SK-N-SH (cell line): ENCODE data around the gene FLT3LG. TPM values are rescaled to one million over a fixed set of nuclear protein-coding genes. Genes with fewer than 3 reads are reported as not detected.
A peak's percentile ranks its signal among the peaks of the same experiment; 100 is the strongest.

Experiments used
- CTCF ChIA-PET: fragments of 300-600, 350-600 bp; formaldehyde crosslinking; extraction: SDS; loops from one replicate; lab custom pipeline; 2021; lab: Yijun Ruan, JAX
- POLR2A ChIA-PET: fragments of 350-600 bp; sonication (Branson Sonifier 250); formaldehyde crosslinking; extraction: SDS; loops from one replicate; lab custom pipeline; 2020; ENCODE audit warnings: antibody characterized with exemption, inconsistent platforms; lab: Yijun Ruan, JAX
- DNase-seq: peaks from one replicate; pipeline ENCODE4 v3.0.0; 2012
- H2AFZ ChIP-seq: fragments of 200-600 bp; sonication (generic); 2 replicates; pipeline ENCODE4 v1.8.1; 2016; ENCODE audit warnings: antibody characterized with exemption, mild to moderate bottlenecking, low read depth
- H3F3A ChIP-seq: fragments of 200-600 bp; sonication (generic); replicated peaks from 2 replicates; pipeline ENCODE3; 2016; ENCODE audit warnings: antibody characterized with exemption, mild to moderate bottlenecking; ENCODE audit not compliant: insufficient read depth
- H3K27ac ChIP-seq, 2 experiments: fragments of 200-500 bp in 1 of 2; fragments of 200-600 bp in 1 of 2; sonication (Bioruptor generic) in 1 of 2; sonication (generic), shearing (Covaris generic) in 1 of 2; 2 replicates each; pipeline versions ENCODE4 v1.5.1 to v1.6.1; 2014 to 2016; ENCODE audit warnings: low read depth in 2 of 2, inconsistent platforms in 1 of 2, low read length in 1 of 2, mild to moderate bottlenecking in 1 of 2, mixed read lengths in 1 of 2
- H3K27me3 ChIP-seq: fragments of 200-600 bp; sonication (generic), shearing (Covaris generic); 2 replicates; pipeline ENCODE4 v1.6.1; 2016; ENCODE audit warnings: mixed run types; ENCODE audit not compliant: insufficient read depth
- H3K36me3 ChIP-seq, 2 experiments: fragments of 200-500 bp in 1 of 2; fragments of 200-600 bp in 1 of 2; sonication (Bioruptor generic) in 1 of 2; sonication (generic) in 1 of 2; replicated peaks in 1 of 2; 2 replicates each; pipeline versions ENCODE3 to v1.5.1; 2014 to 2016; ENCODE audit warnings: low read length in 1 of 2, mild to moderate bottlenecking in 1 of 2; ENCODE audit not compliant: insufficient read depth in 2 of 2, control insufficient read depth in 1 of 2
- H3K4me1 ChIP-seq, 2 experiments: fragments of 200-500 bp in 1 of 2; fragments of 200-600 bp in 1 of 2; sonication (Bioruptor generic) in 1 of 2; sonication (generic), shearing (Covaris generic) in 1 of 2; 2 replicates each; pipeline versions ENCODE4 v1.5.1 to v1.6.1; 2014 to 2016; ENCODE audit warnings: low read depth in 1 of 2, low read length in 1 of 2, mixed run types in 1 of 2; ENCODE audit not compliant: insufficient read depth in 2 of 2, control insufficient read depth in 1 of 2
- H3K4me2 ChIP-seq: fragments of 200-600 bp; sonication (generic), shearing (Covaris generic); 2 replicates; pipeline ENCODE4 v1.6.1; 2017; ENCODE audit warnings: mixed run types
- H3K4me3 ChIP-seq, 2 experiments: fragments of 200-500 bp in 1 of 2; fragments of 200-600 bp in 1 of 2; sonication (Bioruptor generic) in 1 of 2; sonication (generic), shearing (Covaris generic) in 1 of 2; 2 replicates each; pipeline versions ENCODE4 v1.5.1 to v1.8.1; 2014 to 2016; ENCODE audit warnings: low read depth in 2 of 2, inconsistent platforms in 1 of 2, low read length in 1 of 2, mild to moderate bottlenecking in 1 of 2, mixed read lengths in 1 of 2, moderate library complexity in 1 of 2
- H3K79me2 ChIP-seq: fragments of 200-600 bp; sonication (generic); 2 replicates; pipeline ENCODE4 v1.8.1; 2017; ENCODE audit warnings: mild to moderate bottlenecking; ENCODE audit not compliant: insufficient read depth
- H3K9ac ChIP-seq: fragments of 200-600 bp; sonication (generic); 2 replicates; pipeline ENCODE4 v1.6.1; 2017; ENCODE audit warnings: mixed run types
- H3K9me2 ChIP-seq: fragments of 200-600 bp; sonication (generic); 2 replicates; pipeline ENCODE4 v1.6.1; 2017; ENCODE audit warnings: mixed run types
- H3K9me3 ChIP-seq: fragments of 200-600 bp; sonication (generic); 2 replicates; pipeline ENCODE4 v1.6.1; 2017; ENCODE audit warnings: mixed run types, mild to moderate bottlenecking, moderate library complexity
- H4K20me1 ChIP-seq: fragments of 200-600 bp; sonication (generic); 2 replicates; pipeline ENCODE4 v1.6.1; 2017; ENCODE audit warnings: mild to moderate bottlenecking, mixed run types; ENCODE audit not compliant: insufficient read depth
- EZH2phosphoT487 ChIP-seq: fragments of 200-600 bp; sonication (generic); IDR thresholded peaks from 2 replicates; pipeline ENCODE4 v1.6.1; 2017; ENCODE audit warnings: low read depth, mixed run types, mild to moderate bottlenecking, antibody characterized with exemption, moderate library complexity, borderline replicate concordance
- FOSL2 ChIP-seq: IDR thresholded peaks from 2 replicates; pipeline ENCODE4 v1.4.0; 2012; ENCODE audit warnings: low read depth, mild to moderate bottlenecking, moderate library complexity, borderline replicate concordance
- MXI1 ChIP-seq: IDR thresholded peaks from 2 replicates; pipeline ENCODE4 v1.6.1; 2012; ENCODE audit warnings: mild to moderate bottlenecking, low read depth, low read length, improper control_type of control experiment
- NRF1 ChIP-seq: IDR thresholded peaks from 2 replicates; pipeline ENCODE4 v1.6.1; 2012; ENCODE audit warnings: low read depth, mild to moderate bottlenecking, low read length
- RCOR1 ChIP-seq: fragments of 150-350 bp; IDR thresholded peaks from 2 replicates; pipeline ENCODE4 v1.6.1; 2017; ENCODE audit warnings: antibody characterized with exemption, low read length
- RFX5 ChIP-seq: IDR thresholded peaks from 2 replicates; pipeline ENCODE4 v1.6.1; 2012; ENCODE audit warnings: mild to moderate bottlenecking, improper control_type of control experiment, low read length
- TEAD4 ChIP-seq: IDR thresholded peaks from 2 replicates; pipeline ENCODE4 v1.4.0; 2012; ENCODE audit warnings: mild to moderate bottlenecking, borderline replicate concordance; ENCODE audit not compliant: insufficient read depth
- USF2 ChIP-seq: fragments of 150-350 bp; IDR thresholded peaks from 2 replicates; pipeline ENCODE4 v1.6.1; 2017; ENCODE audit warnings: antibody characterized with exemption, low read length, low read depth, borderline replicate concordance
- WGBS: methylation state at CpG from one replicate; pipeline ENCODE4 v1.1.6; 2017; ENCODE audit warnings: low lambda C conversion rate; 5-methylcytosine and 5-hydroxymethylcytosine counted together
- polyA plus RNA-seq, 3 experiments: library from polyadenylated mRNA; depleted of rRNA; stranded (reverse); fragments of >200 nt; gene quantifications; 2 replicates each; pipeline ENCODE4 v1.2.3, GENCODE V29; 2012

The FLT3LG gene
- polyA plus RNA-seq, 1 of the 3 experiments (the other 2 are of a cell fraction), result 6.4 TPM

GRCh38 chr19:49427855-49428546 is 46.0 kb upstream of the FLT3LG start:
- peak; percentile 91; the same call in 1 of the 2 replicates for TF ChIP-seq EZH2phosphoT487
- TF ChIP-seq MXI1, result peak; percentile 19; the same call in 1 of the 2 replicates
- no peak for TF ChIP-seq FOSL2
- TF ChIP-seq USF2, result no peak
- no peak for TF ChIP-seq RCOR1
- TF ChIP-seq RFX5, result no peak
- no peak for TF ChIP-seq NRF1
- DNase-seq, result peak; percentile 70
- Histone ChIP-seq H3K36me3 (no peaks in the 10 kb centered on the region), H3K79me2 (no peaks in the 10 kb centered on the region), H3F3A (peaks cover 13% of the 10 kb centered on the region), H3K9ac (no peak overlapping the region), H2AFZ (peak overlapping the region; percentile 9; the same call in 1 of the 2 replicates), H4K20me1 (no peaks in the 10 kb centered on the region), H3K27ac (no peak overlapping the region), H3K9me2 (no peaks in the 10 kb centered on the region), H3K4me1 (peaks cover 0 to 4% of the 10 kb centered on the region in 2 experiments; a peak in 1 of 4 replicates), H3K4me2 (peak overlapping the region; percentile 66), H3K27me3 (peaks cover 99% of the 10 kb centered on the region), H3K4me3 (peak overlapping the region in 1 of 2 experiments; percentile 32; a peak in 1 of 4 replicates), H3K9me3 (no peaks in the 10 kb centered on the region)
- CTCF ChIA-PET, result interaction anchor here (1.9 to 6.2 kb wide), 2 partner anchors 8 to 37 kb away, joined by 6 to 51 read pairs; no protein-coding TSS in a partner anchor
- WGBS, result 6% methylated on average over 21 of the region's 45 CpGs
- POLR2A ChIA-PET, result no interaction called here

GRCh38 chr19:49428547-49429451 is 45.2 kb upstream of the FLT3LG start:
- Histone ChIP-seq H3K4me1 (peaks cover 0 to 4% of the 10 kb centered on the region in 2 experiments; a peak in 1 of 4 replicates), H3K27me3 (peaks cover 99% of the 10 kb centered on the region), H3K9ac (no peak overlapping the region), H4K20me1 (no peaks in the 10 kb centered on the region), H3K4me2 (peak overlapping the region; percentile 66), H3F3A (peaks cover 13% of the 10 kb centered on the region), H3K9me2 (no peaks in the 10 kb centered on the region)
- WGBS, result 35% methylated on average over 23 of the region's 29 CpGs
- ChIA-PET CTCF (interaction anchor here (0.5 to 6.2 kb wide), 7 partner anchors 7 to 47 kb away, joined by 3 to 51 read pairs (median 6); no protein-coding TSS in a partner anchor), POLR2A (no interaction called here)
- no peak for DNase-seq
- TF ChIP-seq EZH2phosphoT487, result peak; percentile 19; the same call in 1 of the 2 replicates
- no peak for TF ChIP-seq TEAD4
- TF ChIP-seq, all 33 proteins: peak for 1
- H3K4me3 ChIP-seq, result 0 out of 4 replicates have a peak overlapping the region, but pooled peaks of 1 of the 2 experiments have one; percentile 32
- no peak overlapping the region for H3K27ac ChIP-seq
- no peaks in the 10 kb centered on the region for H3K9me3 ChIP-seq
- 0 out of 2 replicates have a peak overlapping the region, but pooled peaks have one; percentile 9 for H2AFZ ChIP-seq
- H3K36me3 ChIP-seq, result no peaks in the 10 kb centered on the region
- H3K79me2 ChIP-seq, result no peaks in the 10 kb centered on the region
